Measurements from ENCODE around the gene ACTR5.

The ACTR5 gene

DNA sequence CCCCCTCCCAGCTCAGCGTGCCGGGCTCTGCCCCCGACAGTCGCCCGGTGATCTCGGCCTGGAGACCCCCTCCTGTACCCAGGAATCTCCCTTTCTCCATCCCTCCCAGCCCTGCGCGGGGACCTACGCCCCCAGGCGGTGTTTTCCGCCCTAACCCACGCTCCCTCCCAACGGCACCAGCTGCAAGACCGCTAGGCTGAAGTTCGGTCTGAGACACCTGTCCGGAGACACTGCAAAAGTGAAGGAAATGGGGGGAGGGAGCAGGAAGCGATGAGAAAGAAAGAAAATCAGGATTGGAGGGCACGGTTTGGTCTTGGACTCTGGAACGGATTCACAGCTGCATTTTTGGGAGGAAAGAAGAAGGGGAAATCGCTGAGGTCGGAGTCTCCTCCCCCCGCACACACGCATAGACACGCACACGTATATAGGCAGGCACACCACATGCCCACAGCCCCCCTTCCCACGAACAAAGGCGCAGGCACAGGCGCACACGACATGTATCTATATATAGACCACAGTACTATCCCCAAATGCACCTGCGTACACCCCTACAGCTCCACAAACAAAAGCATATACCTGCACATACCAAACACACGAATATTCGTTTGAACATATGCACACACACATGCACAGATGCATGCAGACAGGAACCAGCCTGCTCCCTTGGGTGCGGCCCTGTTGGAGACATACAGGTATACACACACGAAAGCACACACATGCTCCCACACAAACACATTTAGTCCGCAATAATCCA is 22.9 kb upstream of the ACTR5 start:
- H3K27ac ChIP-seq (ENCODE audit: low read length), result no peak overlapping the region
- H2AFZ ChIP-seq (ENCODE audit: low read depth, low read length), result no peak overlapping the region
- H3K4me1 ChIP-seq (ENCODE audit: insufficient read depth, low read length), result peaks cover 20% of the 10 kb centered on the region
- peaks cover 73% of the 10 kb centered on the region for H3K27me3 ChIP-seq (ENCODE audit: insufficient read depth, low read length, poor library complexity)
- H3K9me3 ChIP-seq (ENCODE audit: insufficient read depth, low read length, severe bottlenecking), result no peaks in the 10 kb centered on the region
- H3K36me3 ChIP-seq (ENCODE audit: insufficient read depth, low read length), result no peaks in the 10 kb centered on the region
- H4K20me1 ChIP-seq (ENCODE audit: insufficient read depth, low read length), result peaks cover 26% of the 10 kb centered on the region
- H3K4me2 ChIP-seq (ENCODE audit: insufficient read depth, low read length), result peak overlapping the region; percentile 46
- H3K9ac ChIP-seq (ENCODE audit: low read depth, low read length), result no peak overlapping the region
- peak; percentile 6 for TF ChIP-seq EZH2 (IDR thresholded peaks at IDR 0.05; ENCODE audit: borderline replicate concordance, low read depth, low read length, severe bottlenecking)
- TF ChIP-seq, protein P1, sequence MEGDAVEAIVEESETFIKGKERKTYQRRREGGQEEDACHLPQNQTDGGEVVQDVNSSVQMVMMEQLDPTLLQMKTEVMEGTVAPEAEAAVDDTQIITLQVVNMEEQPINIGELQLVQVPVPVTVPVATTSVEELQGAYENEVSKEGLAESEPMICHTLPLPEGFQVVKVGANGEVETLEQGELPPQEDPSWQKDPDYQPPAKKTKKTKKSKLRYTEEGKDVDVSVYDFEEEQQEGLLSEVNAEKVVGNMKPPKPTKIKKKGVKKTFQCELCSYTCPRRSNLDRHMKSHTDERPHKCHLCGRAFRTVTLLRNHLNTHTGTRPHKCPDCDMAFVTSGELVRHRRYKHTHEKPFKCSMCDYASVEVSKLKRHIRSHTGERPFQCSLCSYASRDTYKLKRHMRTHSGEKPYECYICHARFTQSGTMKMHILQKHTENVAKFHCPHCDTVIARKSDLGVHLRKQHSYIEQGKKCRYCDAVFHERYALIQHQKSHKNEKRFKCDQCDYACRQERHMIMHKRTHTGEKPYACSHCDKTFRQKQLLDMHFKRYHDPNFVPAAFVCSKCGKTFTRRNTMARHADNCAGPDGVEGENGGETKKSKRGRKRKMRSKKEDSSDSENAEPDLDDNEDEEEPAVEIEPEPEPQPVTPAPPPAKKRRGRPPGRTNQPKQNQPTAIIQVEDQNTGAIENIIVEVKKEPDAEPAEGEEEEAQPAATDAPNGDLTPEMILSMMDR (IDR thresholded peaks at IDR 0.05; ENCODE audit: borderline replicate concordance, extremely low read depth, low read length, poor library complexity, severe bottlenecking), result peak; percentile 48
- H3K4me3 ChIP-seq (ENCODE audit: low read depth in 1 of 2, low read length in 2 of 2), result peak overlapping the region in 1 of 2 experiments; percentile 3; a peak in 1 of 4 replicates
- no peaks in the 10 kb centered on the region for H3K79me2 ChIP-seq (ENCODE audit: insufficient read depth, low read length)
- DNase-seq (peak; percentile 73), ATAC-seq (ENCODE audit: insufficient read depth, low read depth) (peak; percentile 69)

DNA sequence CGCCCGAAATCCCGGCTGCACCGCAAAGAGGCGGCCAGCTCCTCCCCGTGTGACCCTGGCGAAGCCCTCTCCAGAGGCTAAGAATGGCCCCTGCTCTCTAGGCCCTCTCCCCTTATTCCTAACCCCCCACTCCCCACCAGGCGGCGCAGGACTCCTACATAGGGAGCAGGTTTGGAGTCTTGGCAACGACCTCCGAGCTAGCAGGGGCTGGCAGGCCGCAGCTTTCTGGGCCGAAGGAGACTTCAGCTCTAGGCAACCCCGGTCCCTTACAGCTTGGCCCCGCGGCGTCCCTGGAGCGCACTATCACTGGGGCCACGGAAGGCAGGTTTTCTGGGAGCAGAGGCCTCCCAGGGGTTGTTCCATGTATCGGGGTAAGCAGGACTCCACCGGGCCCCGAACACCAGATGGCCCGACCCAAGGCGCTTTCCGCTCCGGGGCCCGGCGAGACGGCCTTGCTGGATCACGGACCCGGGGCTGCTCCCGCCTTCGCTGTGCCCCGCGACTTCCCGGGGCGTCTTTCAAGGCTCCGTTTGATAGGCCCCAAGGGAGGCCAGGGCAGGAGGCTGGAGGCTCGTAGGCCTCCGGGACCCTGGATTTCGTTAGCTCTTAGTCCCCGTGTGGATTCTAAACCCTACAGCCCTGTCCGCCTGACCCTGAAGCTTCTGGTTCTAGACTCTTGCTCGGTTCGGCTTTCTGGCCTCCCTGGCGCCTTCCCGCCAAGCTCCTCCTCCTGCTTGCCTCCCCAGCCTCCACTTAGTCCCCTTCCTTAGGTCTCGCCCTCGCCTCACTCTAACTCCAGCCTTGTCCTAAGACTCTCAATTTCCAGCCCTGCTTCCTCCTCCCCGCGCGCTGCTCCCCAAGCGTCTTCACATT is 22.1 kb upstream of the ACTR5 start:
- no peak for ATAC-seq (ENCODE audit: insufficient read depth, low read depth)
- Histone ChIP-seq H3K36me3 (ENCODE audit: insufficient read depth, low read length) (no peaks in the 10 kb centered on the region), H3K9me3 (ENCODE audit: insufficient read depth, low read length, severe bottlenecking) (no peaks in the 10 kb centered on the region), H4K20me1 (ENCODE audit: insufficient read depth, low read length) (peaks cover 33% of the 10 kb centered on the region), H3K9ac (ENCODE audit: low read depth, low read length) (no peak overlapping the region), H3K27ac (ENCODE audit: low read length) (no peak overlapping the region), H3K4me1 (ENCODE audit: insufficient read depth, low read length) (peaks cover 26% of the 10 kb centered on the region), H3K4me2 (ENCODE audit: insufficient read depth, low read length) (0 out of 2 replicates have a peak overlapping the region, but pooled peaks have one; percentile 46), H3K27me3 (ENCODE audit: insufficient read depth, low read length, poor library complexity) (peaks cover 73% of the 10 kb centered on the region), H2AFZ (ENCODE audit: low read depth, low read length) (no peak overlapping the region), H3K4me3 (ENCODE audit: low read depth in 1 of 2, low read length in 2 of 2) (no peak overlapping the region), H3K79me2 (ENCODE audit: insufficient read depth, low read length) (no peaks in the 10 kb centered on the region)
- TF ChIP-seq, protein P1 (IDR thresholded peaks at IDR 0.05; ENCODE audit: borderline replicate concordance, extremely low read depth, low read length, poor library complexity, severe bottlenecking), result peak; percentile 6
- no peak for TF ChIP-seq EZH2 (IDR thresholded peaks at IDR 0.05; ENCODE audit: borderline replicate concordance, low read depth, low read length, severe bottlenecking)
- no peak for DNase-seq

DNA sequence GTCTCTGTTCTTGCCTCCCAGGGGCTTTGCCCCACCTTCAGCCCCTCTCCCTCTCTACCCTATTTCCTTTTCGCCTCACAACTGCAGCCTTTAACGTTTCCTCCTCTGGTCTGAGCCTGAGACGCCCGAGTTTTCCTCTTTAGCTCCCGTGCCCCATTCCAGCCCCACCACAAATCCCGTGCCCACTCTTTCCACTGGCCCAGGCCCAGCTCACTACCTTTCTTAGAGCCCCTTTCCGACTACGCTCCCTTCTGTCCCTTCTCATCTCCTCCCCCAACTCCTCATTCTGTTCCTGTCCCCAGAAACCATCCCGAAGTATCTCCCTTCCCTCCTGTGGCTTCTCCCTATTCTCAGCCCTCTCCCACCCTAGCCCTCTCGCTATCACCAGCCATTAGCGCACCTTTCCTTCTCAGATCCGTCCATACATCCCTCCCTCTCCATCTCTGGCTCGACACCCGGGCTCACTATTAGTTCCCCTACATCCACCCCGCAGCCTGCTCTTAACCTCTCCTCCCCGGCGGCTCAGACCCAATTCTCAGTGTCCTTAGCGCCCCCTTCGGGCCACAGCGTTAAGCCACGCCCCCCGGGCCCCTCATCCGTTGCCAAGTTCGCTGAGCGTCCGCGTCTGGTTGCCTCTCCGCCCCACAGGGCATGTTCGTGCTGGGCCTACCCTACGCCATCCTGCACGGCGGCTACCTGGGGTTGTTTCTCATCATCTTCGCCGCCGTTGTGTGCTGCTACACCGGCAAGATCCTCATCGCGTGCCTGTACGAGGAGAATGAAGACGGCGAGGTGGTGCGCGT is 21.3 kb upstream of the ACTR5 start:
- Histone ChIP-seq H3K36me3 (ENCODE audit: insufficient read depth, low read length) (no peaks in the 10 kb centered on the region), H3K27ac (ENCODE audit: low read length) (no peak overlapping the region), H3K4me1 (ENCODE audit: insufficient read depth, low read length) (peaks cover 33% of the 10 kb centered on the region), H3K4me2 (ENCODE audit: insufficient read depth, low read length) (no peak overlapping the region), H3K9me3 (ENCODE audit: insufficient read depth, low read length, severe bottlenecking) (no peaks in the 10 kb centered on the region), H3K27me3 (ENCODE audit: insufficient read depth, low read length, poor library complexity) (peaks cover 68% of the 10 kb centered on the region), H3K9ac (ENCODE audit: low read depth, low read length) (no peak overlapping the region), H2AFZ (ENCODE audit: low read depth, low read length) (no peak overlapping the region), H3K79me2 (ENCODE audit: insufficient read depth, low read length) (no peaks in the 10 kb centered on the region), H3K4me3 (ENCODE audit: low read depth in 1 of 2, low read length in 2 of 2) (no peak overlapping the region), H4K20me1 (ENCODE audit: insufficient read depth, low read length) (peaks cover 30% of the 10 kb centered on the region)
- ATAC-seq (ENCODE audit: insufficient read depth, low read depth) (no peak), DNase-seq (peak; percentile 29)
- TF ChIP-seq, protein P1 (IDR thresholded peaks at IDR 0.05; ENCODE audit: borderline replicate concordance, extremely low read depth, low read length, poor library complexity, severe bottlenecking), result peak; percentile 28
- TF ChIP-seq EZH2 (IDR thresholded peaks at IDR 0.05; ENCODE audit: borderline replicate concordance, low read depth, low read length, severe bottlenecking), result no peak
